ENCODE results near the gene NUDT2. TPM values are rescaled to one million over a fixed set of nuclear protein-coding genes. Genes with fewer than 3 reads are reported as not detected.
A peak's percentile ranks its signal among the peaks of the same experiment; 100 is the strongest.
"Not testable (repeated sequence)": the region's sequence is repeated elsewhere in the genome, so short reads cannot be mapped to it uniquely, and the experiment has no call there.

Gene NUDT2
- total RNA-seq, 1 donor from 2014 or later, result 7.2 TPM

GRCh38 chr9:34292552-34292951, 36.8 kb upstream of the NUDT2 start:
- no peaks in the 10 kb centered on the region for H3K36me3 Mint-ChIP-seq (ENCODE audit: unreplicated experiment)
- peaks cover 3% of the 10 kb centered on the region for H3K27me3 Mint-ChIP-seq (ENCODE audit: unreplicated experiment)
- no peaks in the 10 kb centered on the region for H3K9me3 Mint-ChIP-seq (ENCODE audit: unreplicated experiment)
- no peaks in the 10 kb centered on the region for H3K4me1 Mint-ChIP-seq (ENCODE audit: low read depth, unreplicated experiment)
- no peak for TF ChIP-seq CTCF (IDR thresholded peaks at IDR 0.05; ENCODE audit: partially characterized antibody, unreplicated experiment)
- DNase-seq, result no peak
- no peak overlapping the region for H3K27ac Mint-ChIP-seq (ENCODE audit: unreplicated experiment)
- no peak overlapping the region for H3K4me3 Mint-ChIP-seq (ENCODE audit: unreplicated experiment)

DNA sequence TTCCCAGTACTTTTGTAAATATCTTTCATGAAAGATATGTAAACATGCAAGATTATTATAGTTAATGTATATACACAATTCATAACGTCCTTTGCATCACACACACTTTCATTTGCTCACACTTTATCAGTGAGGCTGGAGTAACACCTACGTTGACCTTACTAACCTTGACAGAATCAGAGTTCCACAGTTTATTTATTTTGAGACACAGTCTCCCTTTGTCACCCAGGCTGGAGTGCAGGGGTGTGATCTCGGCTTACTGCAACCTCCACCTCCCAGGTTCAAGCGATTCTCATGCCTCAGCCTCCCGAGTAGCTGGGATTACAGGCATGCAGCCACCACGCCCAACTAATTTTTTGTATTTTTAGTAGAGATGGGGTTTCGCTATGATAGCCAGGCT, 28.3 kb upstream of the NUDT2 start:
- H3K4me3 Mint-ChIP-seq (ENCODE audit: unreplicated experiment); H3K9me3 Mint-ChIP-seq (ENCODE audit: unreplicated experiment); DNase-seq; H3K4me1 Mint-ChIP-seq (ENCODE audit: low read depth, unreplicated experiment); H3K36me3 Mint-ChIP-seq (ENCODE audit: unreplicated experiment); H3K27ac Mint-ChIP-seq (ENCODE audit: unreplicated experiment); H3K27me3 Mint-ChIP-seq (ENCODE audit: unreplicated experiment): not testable (repeated sequence)

GRCh38 chr9:34308316-34308715, 21.1 kb upstream of the NUDT2 start:
- not testable (repeated sequence) for H3K4me3 Mint-ChIP-seq (ENCODE audit: unreplicated experiment); H3K9me3 Mint-ChIP-seq (ENCODE audit: unreplicated experiment); H3K36me3 Mint-ChIP-seq (ENCODE audit: unreplicated experiment); H3K27ac Mint-ChIP-seq (ENCODE audit: unreplicated experiment); DNase-seq; H3K27me3 Mint-ChIP-seq (ENCODE audit: unreplicated experiment)
- peaks cover 11% of the 10 kb centered on the region for H3K4me1 Mint-ChIP-seq (ENCODE audit: low read depth, unreplicated experiment)

GRCh38 chr9:34310215-34310614, 19.2 kb upstream of the NUDT2 start:
- H3K4me1 Mint-ChIP-seq (ENCODE audit: low read depth, unreplicated experiment), result peaks cover 11% of the 10 kb centered on the region
- H3K27me3 Mint-ChIP-seq (ENCODE audit: unreplicated experiment), result no peaks in the 10 kb centered on the region
- no peak overlapping the region for H3K4me3 Mint-ChIP-seq (ENCODE audit: unreplicated experiment)
- no peak for DNase-seq
- H3K9me3 Mint-ChIP-seq (ENCODE audit: unreplicated experiment), result peaks cover 2% of the 10 kb centered on the region
- TF ChIP-seq CTCF (IDR thresholded peaks at IDR 0.05; ENCODE audit: partially characterized antibody, unreplicated experiment), result no peak
- no peaks in the 10 kb centered on the region for H3K36me3 Mint-ChIP-seq (ENCODE audit: unreplicated experiment)
- H3K27ac Mint-ChIP-seq (ENCODE audit: unreplicated experiment), result peak overlapping the region; percentile 94

DNA sequence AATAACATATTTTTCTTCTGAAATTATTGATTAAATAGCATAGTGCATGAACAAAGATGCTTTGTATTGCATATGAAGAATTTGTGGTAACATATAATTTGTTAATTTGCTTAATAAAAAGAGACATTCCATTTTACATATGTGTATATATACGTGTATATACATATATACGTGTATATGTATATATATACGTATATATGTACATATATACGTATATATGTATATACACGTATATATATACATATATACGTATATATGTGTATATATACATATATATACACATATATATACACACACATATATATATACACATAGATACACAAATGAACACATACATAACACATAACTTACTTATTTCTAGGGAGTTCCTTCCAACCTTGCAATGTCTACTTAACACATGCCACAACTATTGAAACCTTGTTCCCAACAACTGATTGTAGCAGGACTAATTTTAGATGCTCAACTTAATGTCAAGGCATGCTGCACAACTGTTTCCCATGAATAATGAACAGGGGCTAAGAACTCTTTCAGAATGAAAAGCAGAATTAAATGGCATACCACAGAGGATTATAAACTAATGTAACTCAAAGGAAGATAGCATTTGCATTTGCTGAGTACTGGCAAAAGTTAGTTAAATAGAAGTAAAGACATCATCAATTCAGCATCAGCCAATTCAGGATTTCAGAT, 17.7 kb upstream of the NUDT2 start:
- no peak for DNase-seq
- peaks cover 2% of the 10 kb centered on the region for H3K9me3 Mint-ChIP-seq (ENCODE audit: unreplicated experiment)
- no peaks in the 10 kb centered on the region for H3K27me3 Mint-ChIP-seq (ENCODE audit: unreplicated experiment)
- no peak overlapping the region for H3K27ac Mint-ChIP-seq (ENCODE audit: unreplicated experiment)
- peaks cover 11% of the 10 kb centered on the region for H3K4me1 Mint-ChIP-seq (ENCODE audit: low read depth, unreplicated experiment)
- no peak overlapping the region for H3K4me3 Mint-ChIP-seq (ENCODE audit: unreplicated experiment)
- no peak for TF ChIP-seq CTCF (IDR thresholded peaks at IDR 0.05; ENCODE audit: partially characterized antibody, unreplicated experiment)
- H3K36me3 Mint-ChIP-seq (ENCODE audit: unreplicated experiment), result no peaks in the 10 kb centered on the region

DNA sequence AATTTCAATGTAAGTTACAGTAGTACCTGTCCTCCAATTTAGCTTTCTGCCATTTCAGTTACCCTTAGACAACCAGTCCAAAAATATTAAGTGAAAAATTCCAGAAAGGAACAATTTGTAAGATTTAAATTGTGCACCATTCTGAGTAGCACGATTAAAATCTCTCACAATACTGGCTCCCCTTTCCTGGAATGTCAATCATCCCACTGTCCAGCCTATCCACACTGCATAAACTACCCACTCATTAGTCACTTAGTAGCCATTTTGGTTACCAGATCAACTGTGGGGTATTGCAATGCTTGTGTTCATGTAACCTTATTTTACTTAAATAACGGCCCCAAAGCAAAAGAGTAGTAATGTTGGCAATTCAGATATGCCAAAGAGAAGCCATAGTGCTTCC, 11.9 kb upstream of the NUDT2 start:
- peaks cover 2% of the 10 kb centered on the region for H3K9me3 Mint-ChIP-seq (ENCODE audit: unreplicated experiment)
- no peak for DNase-seq
- no peak overlapping the region for H3K27ac Mint-ChIP-seq (ENCODE audit: unreplicated experiment)
- no peaks in the 10 kb centered on the region for H3K4me1 Mint-ChIP-seq (ENCODE audit: low read depth, unreplicated experiment)
- no peaks in the 10 kb centered on the region for H3K27me3 Mint-ChIP-seq (ENCODE audit: unreplicated experiment)
- H3K36me3 Mint-ChIP-seq (ENCODE audit: unreplicated experiment), result no peaks in the 10 kb centered on the region
- H3K4me3 Mint-ChIP-seq (ENCODE audit: unreplicated experiment), result no peak overlapping the region
- no peak for TF ChIP-seq CTCF (IDR thresholded peaks at IDR 0.05; ENCODE audit: partially characterized antibody, unreplicated experiment)
